PC-9 (cell line): ENCODE results near the gene GNA15.

Source experiments
- CTCF ChIP-seq: fragments of 200-600 bp; sonication (generic); conservative IDR thresholded peaks from 2 replicates; pipeline ENCODE4 v1.6.1; 2017; ENCODE audit warnings: mixed run types, antibody characterized with exemption, mild to moderate bottlenecking, moderate library complexity
- EZH2 ChIP-seq: fragments of 200-600 bp; sonication (generic); IDR thresholded peaks from 2 replicates; pipeline ENCODE4 v1.8.0; 2017; ENCODE audit warnings: antibody characterized with exemption, low read depth

- TF ChIP-seq CTCF, result no peak
- no peak for TF ChIP-seq EZH2
These were observed 13.3 kb downstream of the GNA15 start for GRCh38 chr19:3149089-3149488.
